ENCODE results near the gene PPP1R1C. TPM values are rescaled to one million over a fixed set of nuclear protein-coding genes. Genes with fewer than 3 reads are reported as not detected.

Gene PPP1R1C
- total RNA-seq, 4 donors from 2014 or later = not detected

GRCh38 chr2:182110347-182110746 is 124.7 kb downstream of the PPP1R1C start:
- no peak for TF ChIP-seq POLR2A (IDR thresholded peaks at IDR 0.05)
- TF ChIP-seq CTCF (IDR thresholded peaks at IDR 0.05 in 4 of 5, conservative IDR thresholded peaks at IDR 0.05 in 1 of 5) = no peak
- Histone ChIP-seq H3K27me3 (no peaks in the 10 kb centered on the region), H3K36me3 (no peaks in the 10 kb centered on the region), H3K4me1 (no peaks in the 10 kb centered on the region), H3K9me3 (no peaks in the 10 kb centered on the region), H3K27ac (no peak overlapping the region), H3K4me3 (no peak overlapping the region)
- in situ Hi-C loops (cut with MboI; ENCODE audit: low sequenced_read_pairs in 4 of 4) (no loop called here), intact Hi-C loops (cut with DNase I; ENCODE audit: low total_unique reads) (no loop called here)
- DNase-seq (no peak), ATAC-seq (no peak)

- no peak overlapping the region for H3K27ac ChIP-seq
- no peak overlapping the region for H3K4me3 ChIP-seq
- H3K9me3 ChIP-seq = no peaks in the 10 kb centered on the region
- no peaks in the 10 kb centered on the region for H3K4me1 ChIP-seq
- no peak for DNase-seq
- ATAC-seq = no peak
- H3K36me3 ChIP-seq = no peaks in the 10 kb centered on the region
- no peaks in the 10 kb centered on the region for H3K27me3 ChIP-seq
- TF ChIP-seq POLR2A (IDR thresholded peaks at IDR 0.05) = no peak
- TF ChIP-seq CTCF (IDR thresholded peaks at IDR 0.05 in 4 of 5, conservative IDR thresholded peaks at IDR 0.05 in 1 of 5) = no peak
- intact Hi-C loops (cut with DNase I; ENCODE audit: low total_unique reads) (no loop called here), in situ Hi-C loops (cut with MboI; ENCODE audit: low sequenced_read_pairs in 4 of 4) (no loop called here)
Measured at GRCh38 chr2:182113334-182113733, 127.7 kb downstream of the PPP1R1C start.

- H3K27ac ChIP-seq = no peak overlapping the region
- no peaks in the 10 kb centered on the region for H3K9me3 ChIP-seq
- intact Hi-C loops (cut with DNase I; ENCODE audit: low total_unique reads) = no loop called here
- H3K27me3 ChIP-seq = no peaks in the 10 kb centered on the region
- DNase-seq = no peak
- H3K4me3 ChIP-seq = no peak overlapping the region
- H3K4me1 ChIP-seq = no peaks in the 10 kb centered on the region
- TF ChIP-seq POLR2A (IDR thresholded peaks at IDR 0.05) (no peak), CTCF (IDR thresholded peaks at IDR 0.05 in 4 of 5, conservative IDR thresholded peaks at IDR 0.05 in 1 of 5) (no peak)
- in situ Hi-C loops (cut with MboI; ENCODE audit: low sequenced_read_pairs in 4 of 4) = no loop called here
- H3K36me3 ChIP-seq = no peaks in the 10 kb centered on the region
- no peak for ATAC-seq
Measured at GRCh38 chr2:182115258-182115657, 129.6 kb downstream of the PPP1R1C start.

- in situ Hi-C loops (cut with MboI; ENCODE audit: low sequenced_read_pairs in 4 of 4) = no loop called here
- intact Hi-C loops (cut with DNase I; ENCODE audit: low total_unique reads) = no loop called here
- Histone ChIP-seq H3K9me3 (no peaks in the 10 kb centered on the region), H3K4me1 (no peaks in the 10 kb centered on the region), H3K27me3 (no peaks in the 10 kb centered on the region), H3K27ac (no peak overlapping the region), H3K36me3 (no peaks in the 10 kb centered on the region), H3K4me3 (no peak overlapping the region)
- DNase-seq (no peak), ATAC-seq (no peak)
- TF ChIP-seq CTCF (IDR thresholded peaks at IDR 0.05 in 4 of 5, conservative IDR thresholded peaks at IDR 0.05 in 1 of 5) = no peak
- no peak for TF ChIP-seq POLR2A (IDR thresholded peaks at IDR 0.05)
Measured at GRCh38 chr2:182116774-182117173, 131.1 kb downstream of the PPP1R1C start.

- DNase-seq (no peak), ATAC-seq (no peak)
- Histone ChIP-seq H3K9me3 (no peaks in the 10 kb centered on the region), H3K27ac (no peak overlapping the region), H3K27me3 (no peaks in the 10 kb centered on the region), H3K4me3 (no peak overlapping the region), H3K36me3 (no peaks in the 10 kb centered on the region), H3K4me1 (no peaks in the 10 kb centered on the region)
- in situ Hi-C loops (cut with MboI; ENCODE audit: low sequenced_read_pairs in 4 of 4) = no loop called here
- intact Hi-C loops (cut with DNase I; ENCODE audit: low total_unique reads) = no loop called here
- TF ChIP-seq CTCF (IDR thresholded peaks at IDR 0.05 in 4 of 5, conservative IDR thresholded peaks at IDR 0.05 in 1 of 5) (no peak), POLR2A (IDR thresholded peaks at IDR 0.05) (no peak)
Measured at GRCh38 chr2:182117196-182117595, 131.5 kb downstream of the PPP1R1C start.
